ENCODE results near the gene LRMDA.

The LRMDA gene

GRCh38 chr10:75456122-75456521 lies 24.7 kb downstream of the LRMDA start:
- Histone ChIP-seq H3K36me3 (ENCODE audit: control insufficient read depth, insufficient read depth, low read length) (no peaks in the 10 kb centered on the region), H2AFZ (no peak overlapping the region), H3K4me2 (ENCODE audit: low read length) (no peak overlapping the region), H3K4me3 (ENCODE audit: low read depth, low read length) (no peak overlapping the region), H3K4me1 (no peaks in the 10 kb centered on the region), H3K9me3 (ENCODE audit: control insufficient read depth, low read length) (no peaks in the 10 kb centered on the region), H3K27ac (no peak overlapping the region), H3K9ac (no peak overlapping the region), H3K27me3 (ENCODE audit: control insufficient read depth, insufficient read depth, low read length) (no peaks in the 10 kb centered on the region), H3K79me2 (no peaks in the 10 kb centered on the region)
- no peak for TF ChIP-seq CTCF (IDR thresholded peaks at IDR 0.05)

GRCh38 chr10:75460059-75460458 lies 28.6 kb downstream of the LRMDA start:
- H3K27me3 ChIP-seq (ENCODE audit: control insufficient read depth, insufficient read depth, low read length) = no peaks in the 10 kb centered on the region
- no peak for TF ChIP-seq CTCF (IDR thresholded peaks at IDR 0.05)
- H3K4me3 ChIP-seq (ENCODE audit: low read depth, low read length) = no peak overlapping the region
- H3K36me3 ChIP-seq (ENCODE audit: control insufficient read depth, insufficient read depth, low read length) = no peaks in the 10 kb centered on the region
- no peaks in the 10 kb centered on the region for H3K9me3 ChIP-seq (ENCODE audit: control insufficient read depth, low read length)
- no peak overlapping the region for H3K4me2 ChIP-seq (ENCODE audit: low read length)
- H3K4me1 ChIP-seq = no peaks in the 10 kb centered on the region
- H3K79me2 ChIP-seq = no peaks in the 10 kb centered on the region
- no peak overlapping the region for H3K9ac ChIP-seq
- no peak overlapping the region for H3K27ac ChIP-seq
- no peak overlapping the region for H2AFZ ChIP-seq

GRCh38 chr10:75461672-75462649 lies 30.5 kb downstream of the LRMDA start:
- Histone ChIP-seq H3K27me3 (ENCODE audit: control insufficient read depth, insufficient read depth, low read length) (no peaks in the 10 kb centered on the region), H3K79me2 (no peaks in the 10 kb centered on the region), H3K4me3 (ENCODE audit: low read depth, low read length) (no peak overlapping the region), H3K36me3 (ENCODE audit: control insufficient read depth, insufficient read depth, low read length) (no peaks in the 10 kb centered on the region), H3K4me2 (ENCODE audit: low read length) (no peak overlapping the region), H3K9me3 (ENCODE audit: control insufficient read depth, low read length) (no peaks in the 10 kb centered on the region), H3K4me1 (no peaks in the 10 kb centered on the region), H3K9ac (no peak overlapping the region), H2AFZ (no peak overlapping the region), H3K27ac (no peak overlapping the region)
- TF ChIP-seq CTCF (IDR thresholded peaks at IDR 0.05) = no peak

- H3K27me3 ChIP-seq (ENCODE audit: control insufficient read depth, insufficient read depth, low read length) = no peaks in the 10 kb centered on the region
- H3K9ac ChIP-seq = no peak overlapping the region
- no peaks in the 10 kb centered on the region for H3K4me1 ChIP-seq
- no peaks in the 10 kb centered on the region for H3K9me3 ChIP-seq (ENCODE audit: control insufficient read depth, low read length)
- H3K36me3 ChIP-seq (ENCODE audit: control insufficient read depth, insufficient read depth, low read length) = no peaks in the 10 kb centered on the region
- H3K4me3 ChIP-seq (ENCODE audit: low read depth, low read length) = no peak overlapping the region
- H2AFZ ChIP-seq = no peak overlapping the region
- no peak for TF ChIP-seq CTCF (IDR thresholded peaks at IDR 0.05)
- H3K79me2 ChIP-seq = no peaks in the 10 kb centered on the region
- no peak overlapping the region for H3K27ac ChIP-seq
- H3K4me2 ChIP-seq (ENCODE audit: low read length) = no peak overlapping the region
These were observed 31.4 kb downstream of the LRMDA start for GRCh38 chr10:75462865-75463264.

Measured in parathyroid adenoma (tissue), 2 donors.